LNCaP clone FGC (cell line): Measurements from ENCODE around the gene SETDB1.

ENCODE experiments used
- DNase-seq: peaks from one replicate; pipeline ENCODE4 v3.0.0-alpha.2; 2011; ENCODE audit warnings: low read depth
- H3K4me3 ChIP-seq: 2 replicates; pipeline ENCODE4 v1.5.1; 2011; ENCODE audit warnings: mild to moderate bottlenecking, low read depth, low read length, control low read depth
- CTCF ChIP-seq: IDR thresholded peaks from 2 replicates; pipeline ENCODE4 v1.5.1; 2012; ENCODE audit warnings: mild to moderate bottlenecking; ENCODE audit not compliant: control insufficient read depth, insufficient read depth; ENCODE audit errors: extremely low read depth

SETDB1 gene

GRCh38 chr1:151007853-151008243, 81.7 kb downstream of the SETDB1 start:
- H3K4me3 ChIP-seq, result peak overlapping the region; percentile 63
- DNase-seq, result no peak
- no peak for TF ChIP-seq CTCF

GRCh38 chr1:151008244-151009205, 82.4 kb downstream of the SETDB1 start, which contains the start of gene PRUNE1:
TSS of gene PRUNE1 (plus strand) at chr1:151008449. CDS start at chr1:151008633, 184 bp downstream.
- H3K4me3 ChIP-seq, result peak within 1 kb of the TSS; percentile 63
- peak; percentile 91 for DNase-seq
- no peak for TF ChIP-seq CTCF

GRCh38 chr1:151009206-151009587, 83.0 kb downstream of the SETDB1 start:
- DNase-seq, result no peak
- H3K4me3 ChIP-seq, result peak overlapping the region; percentile 63
- no peak for TF ChIP-seq CTCF

- no peak for DNase-seq
- TF ChIP-seq CTCF, result no peak
- H3K4me3 ChIP-seq, result no peak overlapping the region
Measured at GRCh38 chr1:151009674-151010345, 83.6 kb downstream of the SETDB1 start.

- H3K4me3 ChIP-seq, result no peak overlapping the region
- TF ChIP-seq CTCF, result no peak
- no peak for DNase-seq
Measured at GRCh38 chr1:151010346-151010726, 84.2 kb downstream of the SETDB1 start.

GRCh38 chr1:151011154-151011850, 85.1 kb downstream of the SETDB1 start:
- DNase-seq, result no peak
- TF ChIP-seq CTCF, result no peak
- H3K4me3 ChIP-seq, result no peak overlapping the region
